GM12878 (cell line): ENCODE measurements around the gene SMARCB1. TPM values are rescaled to one million over a fixed set of nuclear protein-coding genes. Genes with fewer than 3 reads are reported as not detected.

ENCODE experiments used
- ATAC-seq: fragments of 200-7000 bp; cut with Tn5 transposase; 3 replicates; pipeline ENCODE4 v1.9.1; 2020; ENCODE audit warnings: mild to moderate bottlenecking, moderate library complexity
- BruUV-seq: library from RNA; stranded (reverse); fragments of 400-500 nt; replicated peaks from 2 replicates; lab custom pipeline; 2021; lab: Mats Ljungman, UMichigan
- CTCF ChIA-PET: fragments of 300-600 bp; sonication (Branson Sonifier 250); formaldehyde crosslinking; extraction: SDS; loops from one replicate; lab custom pipeline; 2021; ENCODE audit warnings: inconsistent platforms; lab: Yijun Ruan, JAX
- POLR2A ChIA-PET: fragments of 350-600 bp; formaldehyde crosslinking; extraction: SDS; loops from one replicate; lab custom pipeline; 2021; ENCODE audit warnings: inconsistent platforms; lab: Charles Lee
- RAD21 ChIA-PET: fragments of 300-600 bp; sonication (Branson Sonifier 250); formaldehyde crosslinking; loops from one replicate; lab custom pipeline; 2023; ENCODE audit warnings: antibody characterized with exemption; ENCODE audit not compliant: unreplicated experiment; lab: Charles Lee
- SMC1A ChIA-PET: fragments of 300-600 bp; sonication (Branson Sonifier 250); formaldehyde crosslinking; loops from one replicate; lab custom pipeline; 2023; ENCODE audit not compliant: unreplicated experiment, uncharacterized antibody; lab: Charles Lee
- DNase-seq: peaks from one replicate; pipeline ENCODE4 v3.0.0-alpha.2; 2011; ENCODE audit warnings: low read depth, low spot score
- FAIRE-seq: peaks from 3 replicates; lab custom pipeline; 2011; peaks lifted over from hg19 to GRCh38; lab: Jason Lieb, UNC
- H2AFZ ChIP-seq: 2 replicates; pipeline ENCODE4 v1.6.0; 2011; ENCODE audit warnings: low read depth, low read length, control low read depth; ENCODE audit not compliant: control insufficient read depth
- H3K27ac ChIP-seq: 2 replicates; pipeline ENCODE4 v1.5.1; 2011; ENCODE audit warnings: control low read depth; ENCODE audit not compliant: control insufficient read depth, insufficient read depth
- H3K27me3 ChIP-seq, 2 experiments: replicated peaks in 1 of 2; 2 replicates each; pipeline versions ENCODE4 v1.6.0 to v1.6.1; 2011; ENCODE audit warnings: low read length in 1 of 2; ENCODE audit not compliant: control insufficient read depth in 2 of 2, insufficient read depth in 2 of 2
- H3K36me3 ChIP-seq, 2 experiments: 2 replicates each; pipeline ENCODE4 v1.5.1; 2011; ENCODE audit warnings: low read length in 1 of 2; ENCODE audit not compliant: control insufficient read depth in 2 of 2, insufficient read depth in 2 of 2
- H3K4me1 ChIP-seq: 2 replicates; pipeline ENCODE4 v1.6.1; 2011; ENCODE audit warnings: mild to moderate bottlenecking, low read length, moderate library complexity, mixed read lengths; ENCODE audit not compliant: control insufficient read depth, insufficient read depth
- H3K4me2 ChIP-seq: 2 replicates; pipeline ENCODE4 v1.6.0; 2011; ENCODE audit warnings: control low read depth; ENCODE audit not compliant: control insufficient read depth, insufficient read depth
- H3K4me3 ChIP-seq: fragments of 200-600 bp; sonication (generic); 2 replicates; pipeline ENCODE4 v1.5.1; 2016
- H3K79me2 ChIP-seq: 2 replicates; pipeline ENCODE4 v1.6.0; 2011; ENCODE audit warnings: low read length; ENCODE audit not compliant: control insufficient read depth, insufficient read depth
- H3K9ac ChIP-seq: 2 replicates; pipeline ENCODE4 v1.8.0; 2011; ENCODE audit warnings: low read length, control low read depth, mixed read lengths; ENCODE audit not compliant: control insufficient read depth, insufficient read depth
- H3K9me3 ChIP-seq: replicated peaks from 3 replicates; pipeline ENCODE4 v1.5.1; 2011; ENCODE audit warnings: mild to moderate bottlenecking, low read length; ENCODE audit not compliant: control insufficient read depth, insufficient read depth
- H4K20me1 ChIP-seq: 2 replicates; pipeline ENCODE4 v1.6.0; 2011; ENCODE audit not compliant: control insufficient read depth, insufficient read depth
- ATF7 ChIP-seq: fragments of 450-650 bp; IDR thresholded peaks from 2 replicates; pipeline ENCODE4 v1.6.1; 2016; ENCODE audit warnings: low read depth, mild to moderate bottlenecking
- BCL11A ChIP-seq: IDR thresholded peaks from 2 replicates; pipeline ENCODE4 v1.6.1; 2011; ENCODE audit warnings: low read depth, low read length
- IKZF1 ChIP-seq: fragments of 450-650 bp; conservative IDR thresholded peaks from 2 replicates; pipeline ENCODE4 v1.6.1; 2017; ENCODE audit warnings: antibody characterized with exemption, mild to moderate bottlenecking
- IKZF2 ChIP-seq, 2 experiments: fragments of 450-650 bp; IDR thresholded peaks; 2 replicates each; pipeline ENCODE4 v1.6.1; 2017; ENCODE audit warnings: mild to moderate bottlenecking in 2 of 2, moderate library complexity in 2 of 2
- RAD51 ChIP-seq: fragments of 450-650 bp; IDR thresholded peaks from 2 replicates; pipeline ENCODE4 v1.6.1; 2016; ENCODE audit warnings: moderate library complexity, mild to moderate bottlenecking, inconsistent platforms
- WGBS: methylation state at CpG from one replicate; pipeline ENCODE4 v1.1.6; 2016; ENCODE audit warnings: low lambda C conversion rate; ENCODE audit not compliant: insufficient replicate concordance, insufficient coverage; ENCODE audit errors: missing lambda C conversion rate; 5-methylcytosine and 5-hydroxymethylcytosine counted together
- in situ Hi-C: fragments of 300-500 bp; cut with MboI; formaldehyde crosslinking; loops from 9 replicates; pipeline ENCODE4 v1.14.3; 2018; ENCODE audit warnings: mixed read lengths
- intact Hi-C: fragments of 100-400 bp; cut with micrococcal nuclease; formaldehyde crosslinking; loops from one replicate; pipeline ENCODE4 v1.14.2; 2022; ENCODE audit not compliant: unreplicated experiment
- polyA plus RNA-seq, 11 experiments: library from polyadenylated mRNA; depleted of rRNA in 4 of 11; unstranded in 6 of 11; stranded (reverse) in 5 of 11; fragments of >200 nt; fragmentation: Nextera tagmentation in 4 of 11; fragmentation: Illumina TruSeq in 1 of 11; extraction: Ambion mirVana in 4 of 11; extraction: Trizol in 1 of 11; gene quantifications; 1 replicate in 1 of 11; 2 replicates in 10 of 11; pipeline versions ENCODE4 v1.2.1 to v1.2.3, GENCODE V29; 2011 to 2016; ENCODE audit warnings: inconsistent platforms in 2 of 11, missing spikeins in 2 of 11, low read depth in 1 of 11
- total RNA-seq, 4 experiments: library from RNA; depleted of rRNA in 3 of 4; stranded (reverse); fragments of >200 nt in 3 of 4; fragmentation: Illumina TruSeq in 1 of 4; extraction: Trizol in 1 of 4; gene quantifications; 2 replicates each; pipeline versions ENCODE4 v1.2.1 to v1.2.3, GENCODE V29; 2013 to 2021
- TF ChIP-seq, protein P1 (sequence below): fragments of 450-650 bp; formaldehyde crosslinking; IDR thresholded peaks from 2 replicates; pipeline ENCODE4 v1.4.0; 2020; ENCODE audit warnings: mild to moderate bottlenecking, moderate library complexity

The SMARCB1 gene
- total and polyA plus RNA-seq, 10 of the 15 experiments (the other 5 are each of a cell fraction or from before 2014, with no cell fraction given), result 9.1 to 215 (median 183) TPM

DNA sequence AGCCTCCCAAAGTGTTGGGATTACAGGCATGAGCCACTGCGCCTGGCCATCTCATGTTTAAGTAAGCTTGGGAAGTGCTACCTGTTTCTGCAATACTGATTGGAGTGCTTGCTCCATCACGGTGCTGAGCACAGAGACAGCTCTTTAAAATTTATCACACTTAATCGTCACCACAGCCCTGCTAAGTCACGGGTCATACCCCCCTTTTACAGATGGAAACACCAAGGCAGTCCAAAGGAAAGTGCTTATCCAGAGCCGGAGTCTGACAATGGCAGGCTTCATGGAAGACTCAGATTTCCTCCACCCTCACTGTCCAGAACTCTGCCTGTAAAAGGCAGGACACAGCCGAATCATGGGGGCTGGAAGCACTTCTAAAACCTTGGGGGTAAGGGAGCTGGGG, 26.7 kb upstream of the SMARCB1 start (continued):
- TF ChIP-seq, protein P1, sequence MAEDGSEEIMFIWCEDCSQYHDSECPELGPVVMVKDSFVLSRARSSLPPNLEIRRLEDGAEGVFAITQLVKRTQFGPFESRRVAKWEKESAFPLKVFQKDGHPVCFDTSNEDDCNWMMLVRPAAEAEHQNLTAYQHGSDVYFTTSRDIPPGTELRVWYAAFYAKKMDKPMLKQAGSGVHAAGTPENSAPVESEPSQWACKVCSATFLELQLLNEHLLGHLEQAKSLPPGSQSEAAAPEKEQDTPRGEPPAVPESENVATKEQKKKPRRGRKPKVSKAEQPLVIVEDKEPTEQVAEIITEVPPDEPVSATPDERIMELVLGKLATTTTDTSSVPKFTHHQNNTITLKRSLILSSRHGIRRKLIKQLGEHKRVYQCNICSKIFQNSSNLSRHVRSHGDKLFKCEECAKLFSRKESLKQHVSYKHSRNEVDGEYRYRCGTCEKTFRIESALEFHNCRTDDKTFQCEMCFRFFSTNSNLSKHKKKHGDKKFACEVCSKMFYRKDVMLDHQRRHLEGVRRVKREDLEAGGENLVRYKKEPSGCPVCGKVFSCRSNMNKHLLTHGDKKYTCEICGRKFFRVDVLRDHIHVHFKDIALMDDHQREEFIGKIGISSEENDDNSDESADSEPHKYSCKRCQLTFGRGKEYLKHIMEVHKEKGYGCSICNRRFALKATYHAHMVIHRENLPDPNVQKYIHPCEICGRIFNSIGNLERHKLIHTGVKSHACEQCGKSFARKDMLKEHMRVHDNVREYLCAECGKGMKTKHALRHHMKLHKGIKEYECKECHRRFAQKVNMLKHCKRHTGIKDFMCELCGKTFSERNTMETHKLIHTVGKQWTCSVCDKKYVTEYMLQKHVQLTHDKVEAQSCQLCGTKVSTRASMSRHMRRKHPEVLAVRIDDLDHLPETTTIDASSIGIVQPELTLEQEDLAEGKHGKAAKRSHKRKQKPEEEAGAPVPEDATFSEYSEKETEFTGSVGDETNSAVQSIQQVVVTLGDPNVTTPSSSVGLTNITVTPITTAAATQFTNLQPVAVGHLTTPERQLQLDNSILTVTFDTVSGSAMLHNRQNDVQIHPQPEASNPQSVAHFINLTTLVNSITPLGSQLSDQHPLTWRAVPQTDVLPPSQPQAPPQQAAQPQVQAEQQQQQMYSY, result no peak
- TF ChIP-seq RAD51 (no peak), IKZF2 (IDR thresholded peaks at IDR 0.05) (no peak), BCL11A (no peak)

DNA sequence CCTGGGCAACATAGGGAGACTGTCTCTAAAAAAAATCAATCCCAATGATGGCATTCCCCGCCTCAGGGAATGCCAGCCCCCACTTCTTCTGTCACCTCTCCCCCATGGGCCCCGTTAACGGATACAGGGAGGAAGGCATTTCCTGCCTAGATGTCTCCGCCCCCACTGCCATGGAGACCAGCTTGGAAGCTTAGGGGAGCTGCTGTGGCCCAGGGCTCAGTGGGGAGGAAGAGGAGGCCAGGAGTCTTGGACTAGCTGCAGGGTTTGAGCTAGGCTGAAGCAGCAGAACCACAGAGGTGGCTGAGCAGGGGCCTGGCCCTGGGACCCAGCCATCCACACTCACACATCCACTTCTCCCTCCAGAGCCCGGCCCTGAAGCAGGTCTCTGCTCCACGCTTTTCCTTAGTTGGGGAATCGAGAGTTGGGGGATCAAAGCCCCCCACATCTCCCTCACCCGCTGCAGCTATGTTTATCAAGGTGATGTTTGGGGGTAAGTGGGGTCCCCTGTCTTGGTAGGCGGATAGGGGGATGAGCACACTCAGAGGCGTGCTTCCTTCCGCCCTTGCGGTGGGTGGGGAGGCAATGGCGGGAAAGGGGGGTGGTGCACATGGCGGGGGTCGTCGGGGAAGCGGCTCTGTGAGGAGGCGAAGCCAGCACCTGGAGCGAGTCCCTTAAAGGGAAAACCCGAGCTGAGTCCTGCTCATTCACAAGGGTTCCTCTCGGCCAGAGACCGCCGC, 23.8 kb upstream of the SMARCB1 start, which contains the start of gene C22orf15:
Gene C22orf15, plus strand, starts transcription at position 149 of the 737 bp plus-strand sequence. Its CDS starts 317 bp downstream, at position 466.
- ATAC-seq, result 0 out of 3 replicates have a peak, but pooled peaks have one; percentile 2
- Histone ChIP-seq H3K4me2 (peak within 1 kb of the TSS; percentile 94), H3K27ac (peak within 1 kb of the TSS; percentile 32; the same call in 1 of the 2 replicates), H3K79me2 (peaks cover 23% of the 10 kb centered on the region), H3K4me1 (peaks cover 25% of the 10 kb centered on the region), H3K4me3 (peak within 1 kb of the TSS; percentile 56; the same call in 1 of the 2 replicates), H3K27me3 (no peaks in the 10 kb centered on the region), H2AFZ (peak within 1 kb of the TSS; percentile 63), H3K36me3 (no peaks in the 10 kb centered on the region; a peak in 1 of 4 replicates), H4K20me1 (no peaks in the 10 kb centered on the region; the same call in 1 of the 2 replicates), H3K9ac (peak within 1 kb of the TSS; percentile 10), H3K9me3 (no peaks in the 10 kb centered on the region)
- CTCF ChIA-PET, result interaction anchor here (0.7 to 1.1 kb wide), 3 partner anchors 9 to 84 kb away, joined by 3 to 4 read pairs (median 4); partner anchors contain the start of gene VPREB3
- DNase-seq, result no peak
- POLR2A ChIA-PET, result interaction anchor here (0.9 to 1.3 kb wide), 2 partner anchors 8 to 9 kb away, joined by 3 to 5 read pairs; no protein-coding TSS in a partner anchor
- no TSS peak for BruUV-seq
- SMC1A ChIA-PET, result interaction anchor here (0.5 to 2.0 kb wide), 2 partner anchors 9 to 767 kb away, joined by 3 to 8 read pairs; partner anchors contain the start of gene VPREB3
- TF ChIP-seq ATF7, result no peak
- peak; percentile 27 for TF ChIP-seq IKZF1
- RAD21 ChIA-PET, result interaction anchor here (1.4 to 1.5 kb wide), 2 partner anchors 12 to 94 kb away, joined by 3 to 5 read pairs; partner anchors contain the start of genes SLC2A11 and ZNF70
- no peak for FAIRE-seq
- in situ Hi-C loops, result no loop called here
- intact Hi-C loops, result no loop called here
- WGBS, result 27% methylated on average over 23 of the region's 23 CpGs
